ENCODE data around the gene SPZ1.

SPZ1 gene

GRCh38 chr5:80308526-80308925 is 11.3 kb upstream of the SPZ1 start:
- TF ChIP-seq, protein P1, sequence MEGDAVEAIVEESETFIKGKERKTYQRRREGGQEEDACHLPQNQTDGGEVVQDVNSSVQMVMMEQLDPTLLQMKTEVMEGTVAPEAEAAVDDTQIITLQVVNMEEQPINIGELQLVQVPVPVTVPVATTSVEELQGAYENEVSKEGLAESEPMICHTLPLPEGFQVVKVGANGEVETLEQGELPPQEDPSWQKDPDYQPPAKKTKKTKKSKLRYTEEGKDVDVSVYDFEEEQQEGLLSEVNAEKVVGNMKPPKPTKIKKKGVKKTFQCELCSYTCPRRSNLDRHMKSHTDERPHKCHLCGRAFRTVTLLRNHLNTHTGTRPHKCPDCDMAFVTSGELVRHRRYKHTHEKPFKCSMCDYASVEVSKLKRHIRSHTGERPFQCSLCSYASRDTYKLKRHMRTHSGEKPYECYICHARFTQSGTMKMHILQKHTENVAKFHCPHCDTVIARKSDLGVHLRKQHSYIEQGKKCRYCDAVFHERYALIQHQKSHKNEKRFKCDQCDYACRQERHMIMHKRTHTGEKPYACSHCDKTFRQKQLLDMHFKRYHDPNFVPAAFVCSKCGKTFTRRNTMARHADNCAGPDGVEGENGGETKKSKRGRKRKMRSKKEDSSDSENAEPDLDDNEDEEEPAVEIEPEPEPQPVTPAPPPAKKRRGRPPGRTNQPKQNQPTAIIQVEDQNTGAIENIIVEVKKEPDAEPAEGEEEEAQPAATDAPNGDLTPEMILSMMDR (IDR thresholded peaks at IDR 0.05; ENCODE audit: low read depth, low read length): no peak
- DNase-seq (ENCODE audit: extremely low read depth, low read depth): no peak

DNA sequence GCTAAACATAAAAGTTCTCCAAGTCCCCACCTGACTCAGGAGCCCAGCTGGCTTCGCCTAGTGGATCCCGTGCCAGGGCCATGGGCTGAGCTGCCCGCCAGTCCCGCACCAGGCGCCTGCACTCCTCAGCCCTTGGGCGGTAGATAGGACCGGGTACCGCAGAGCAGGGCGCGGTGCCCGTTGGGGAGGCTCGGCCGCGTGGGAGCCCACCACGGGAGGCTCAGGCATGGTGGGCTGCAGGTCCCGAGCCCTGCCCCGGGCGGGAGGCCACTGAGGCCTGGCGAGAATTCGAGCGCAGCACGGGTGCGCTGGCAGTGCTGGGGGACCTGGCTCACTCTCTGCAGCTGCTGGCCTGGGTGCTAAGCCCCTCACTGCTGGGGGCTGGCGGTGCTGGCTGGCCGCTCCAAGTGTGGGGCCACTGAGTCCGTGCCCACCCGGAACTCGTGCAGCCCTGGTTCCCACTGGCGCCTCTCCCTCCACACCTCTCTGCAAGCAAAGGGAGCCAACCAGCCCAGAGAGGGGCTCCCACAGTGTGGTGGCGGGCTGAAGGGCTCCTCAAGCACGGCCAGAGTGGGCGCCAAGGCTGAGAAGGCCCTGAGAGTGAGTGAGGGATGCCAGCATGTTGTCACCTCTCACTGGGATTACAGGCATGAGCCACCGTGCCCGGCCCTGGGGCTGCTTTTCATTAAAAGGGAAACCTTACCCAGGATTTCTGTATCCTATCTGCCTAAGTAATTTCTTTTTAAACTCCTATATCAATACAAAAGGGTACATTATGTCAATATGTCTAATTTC is 9.7 kb upstream of the SPZ1 start:
- TF ChIP-seq, protein P1 (IDR thresholded peaks at IDR 0.05; ENCODE audit: low read depth, low read length): no peak
- no peak for DNase-seq (ENCODE audit: extremely low read depth, low read depth)

- TF ChIP-seq, protein P1 (IDR thresholded peaks at IDR 0.05; ENCODE audit: low read depth, low read length): no peak
- DNase-seq (ENCODE audit: extremely low read depth, low read depth): no peak
Observed at GRCh38 chr5:80315244-80315643, 4.6 kb upstream of the SPZ1 start.

DNA sequence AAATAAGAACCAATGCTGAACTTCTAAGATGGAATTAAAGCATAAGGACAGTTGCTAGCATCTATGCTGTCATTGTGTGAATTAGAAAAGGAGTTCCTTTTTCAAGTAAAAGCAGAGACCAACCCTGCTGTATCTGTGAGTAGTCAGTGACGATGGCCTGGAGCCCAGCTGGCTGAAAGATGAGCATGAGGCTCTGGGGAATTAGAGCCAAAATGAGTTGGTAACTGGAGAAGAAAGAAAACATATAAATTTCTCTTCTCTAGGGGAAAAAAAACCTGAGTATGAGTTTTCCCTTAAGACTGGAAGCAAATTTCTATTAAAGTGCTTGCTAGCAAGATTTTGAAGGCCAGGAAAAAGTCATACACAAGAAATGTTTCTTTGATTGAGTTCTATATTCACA is 1.6 kb upstream of the SPZ1 start:
- TF ChIP-seq, protein P1 (IDR thresholded peaks at IDR 0.05; ENCODE audit: low read depth, low read length): no peak
- DNase-seq (ENCODE audit: extremely low read depth, low read depth): no peak

GRCh38 chr5:80324912-80325311 is 5.1 kb downstream of the SPZ1 start:
- no peak for DNase-seq (ENCODE audit: extremely low read depth, low read depth)
- TF ChIP-seq, protein P1 (IDR thresholded peaks at IDR 0.05; ENCODE audit: low read depth, low read length): no peak

DNA sequence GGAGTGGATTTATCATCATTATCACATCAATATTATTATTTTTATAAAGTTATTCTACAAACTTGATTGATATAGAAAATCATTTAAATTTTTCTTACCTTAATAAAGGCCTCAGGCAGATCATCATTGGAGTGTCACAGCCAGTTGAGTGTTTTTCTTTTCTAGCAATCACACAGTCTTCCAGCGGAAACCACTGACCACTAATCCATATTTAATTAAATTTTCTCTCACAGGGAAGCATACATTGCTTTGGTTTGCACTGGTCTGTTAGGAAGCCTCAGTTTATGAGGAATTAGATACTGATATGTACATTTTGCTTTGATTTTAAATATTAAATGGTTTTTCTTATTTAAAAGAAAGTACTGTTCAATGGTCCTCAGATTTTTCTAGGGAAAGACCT is 6.7 kb downstream of the SPZ1 start:
- TF ChIP-seq, protein P1 (IDR thresholded peaks at IDR 0.05; ENCODE audit: low read depth, low read length): no peak

GRCh38 chr5:80337379-80337778 is 17.6 kb downstream of the SPZ1 start:
- DNase-seq (ENCODE audit: extremely low read depth, low read depth): no peak
- TF ChIP-seq, protein P1 (IDR thresholded peaks at IDR 0.05; ENCODE audit: low read depth, low read length): no peak

More for the DNA sequence above, 6.7 kb downstream of the SPZ1 start:
- no peak for DNase-seq (ENCODE audit: extremely low read depth, low read depth)

All from AG09319 (cell line).